IMR-90 (cell line): Measurements from ENCODE around the gene PAGE2. TPM values are rescaled to one million over a fixed set of nuclear protein-coding genes. Genes with fewer than 3 reads are reported as not detected.

ENCODE experiments used
- ATAC-seq: fragments of 200-7000 bp; cut with Tn5 transposase; 2 replicates; pipeline ENCODE4 v1.9.1; 2020; ENCODE audit warnings: low read depth, mild to moderate bottlenecking, moderate library complexity
- BruUV-seq: library from RNA; stranded (reverse); fragments of 400-500 nt; replicated peaks from 2 replicates; lab custom pipeline; 2021; lab: Mats Ljungman, UMichigan
- CTCF ChIA-PET: fragments of 300-600 bp; formaldehyde crosslinking; extraction: SDS; loops from one replicate; lab custom pipeline; 2021; ENCODE audit warnings: antibody characterized with exemption; lab: Yijun Ruan, JAX
- POLR2A ChIA-PET: fragments of 300-600 bp; sonication (Branson Sonifier 250); formaldehyde crosslinking; loops from one replicate; lab custom pipeline; 2022; ENCODE audit warnings: antibody characterized with exemption; ENCODE audit not compliant: unreplicated experiment; lab: Charles Lee
- DNase-seq: peaks from one replicate; pipeline ENCODE4 v3.0.0; 2013
- H2AFZ ChIP-seq: replicated peaks from 2 replicates; pipeline ENCODE3; 2013; ENCODE audit warnings: low read length, mild to moderate bottlenecking; ENCODE audit not compliant: poor library complexity
- H2AK5ac ChIP-seq: 2 replicates; pipeline ENCODE4 v1.6.1; 2013; ENCODE audit warnings: low read depth, low read length, inconsistent platforms
- H2AK9ac ChIP-seq: replicated peaks from 2 replicates; pipeline ENCODE3; 2013; ENCODE audit warnings: mild to moderate bottlenecking, low read depth, low read length, moderate library complexity; ENCODE audit not compliant: poor library complexity
- H2BK120ac ChIP-seq: 2 replicates; pipeline ENCODE4 v1.6.1; 2013; ENCODE audit warnings: low read depth, low read length, inconsistent platforms
- H2BK15ac ChIP-seq: 3 replicates; pipeline ENCODE4 v1.6.1; 2013; ENCODE audit warnings: low read depth, low read length, inconsistent platforms
- H2BK20ac ChIP-seq: 2 replicates; pipeline ENCODE4 v1.6.1; 2013; ENCODE audit warnings: low read depth, mild to moderate bottlenecking, inconsistent platforms, low read length, moderate library complexity
- H2BK5ac ChIP-seq: 2 replicates; pipeline ENCODE4 v1.6.1; 2013; ENCODE audit warnings: mild to moderate bottlenecking, low read depth, low read length, inconsistent platforms; ENCODE audit not compliant: poor library complexity, severe bottlenecking
- H3K14ac ChIP-seq: replicated peaks from 2 replicates; pipeline ENCODE4 v1.6.1; 2013; ENCODE audit warnings: low read depth, low read length, inconsistent platforms
- H3K18ac ChIP-seq: 2 replicates; pipeline ENCODE4 v1.6.1; 2013; ENCODE audit warnings: low read depth, low read length, control low read depth
- H3K23ac ChIP-seq: 2 replicates; pipeline ENCODE4 v1.6.1; 2013; ENCODE audit warnings: low read depth, low read length, inconsistent platforms
- H3K27ac ChIP-seq: 2 replicates; pipeline ENCODE4 v1.5.1; 2013; ENCODE audit warnings: mild to moderate bottlenecking, control low read depth, low read length; ENCODE audit not compliant: insufficient read depth
- H3K27me3 ChIP-seq: 2 replicates; pipeline ENCODE4 v1.6.1; 2013; ENCODE audit warnings: low read length; ENCODE audit not compliant: control insufficient read depth, insufficient read depth
- H3K36me3 ChIP-seq: 2 replicates; pipeline ENCODE4 v1.6.1; 2013; ENCODE audit warnings: low read length, mixed read lengths; ENCODE audit not compliant: control insufficient read depth, insufficient read depth
- H3K4ac ChIP-seq: 2 replicates; pipeline ENCODE4 v1.6.1; 2013; ENCODE audit warnings: low read depth, low read length, inconsistent platforms
- H3K4me1 ChIP-seq: 2 replicates; pipeline ENCODE4 v1.6.1; 2013; ENCODE audit warnings: low read length, mixed read lengths; ENCODE audit not compliant: control insufficient read depth, insufficient read depth
- H3K4me2 ChIP-seq: 2 replicates; pipeline ENCODE4 v1.6.1; 2013; ENCODE audit warnings: low read depth, mild to moderate bottlenecking, control low read depth, low read length, moderate library complexity
- H3K4me3 ChIP-seq: 2 replicates; pipeline ENCODE4 v1.5.1; 2013; ENCODE audit warnings: low read depth, mild to moderate bottlenecking, control low read depth, low read length, moderate library complexity; ENCODE audit not compliant: insufficient read depth
- H3K56ac ChIP-seq: 2 replicates; pipeline ENCODE4 v1.6.1; 2013; ENCODE audit warnings: low read length, inconsistent platforms; ENCODE audit not compliant: insufficient read depth; ENCODE audit errors: extremely low read depth
- H3K79me1 ChIP-seq, 2 experiments: 2 replicates each; pipeline ENCODE4 v1.6.1; 2013; ENCODE audit warnings: low read length in 2 of 2, inconsistent platforms in 1 of 2, low read depth in 1 of 2
- H3K9ac ChIP-seq: 2 replicates; pipeline ENCODE4 v1.6.1; 2013; ENCODE audit warnings: low read depth, low read length, control low read depth
- H3K9me1 ChIP-seq: 2 replicates; pipeline ENCODE4 v1.6.1; 2013; ENCODE audit warnings: low read length, inconsistent platforms; ENCODE audit not compliant: insufficient read depth
- H3K9me3 ChIP-seq: 2 replicates; pipeline ENCODE4 v1.6.1; 2013; ENCODE audit warnings: low read length; ENCODE audit not compliant: control insufficient read depth, insufficient read depth
- H4K20me1 ChIP-seq: 2 replicates; pipeline ENCODE4 v1.6.1; 2013; ENCODE audit warnings: low read length, inconsistent platforms; ENCODE audit not compliant: insufficient read depth
- H4K5ac ChIP-seq: 2 replicates; pipeline ENCODE4 v1.6.1; 2013; ENCODE audit warnings: mild to moderate bottlenecking, low read depth, low read length, control low read depth
- H4K8ac ChIP-seq, 2 experiments: 2 replicates each; pipeline ENCODE4 v1.6.1; 2013; ENCODE audit warnings: low read depth in 2 of 2, low read length in 2 of 2, control low read depth in 1 of 2, inconsistent platforms in 1 of 2
- H4K91ac ChIP-seq: 2 replicates; pipeline ENCODE4 v1.6.1; 2013; ENCODE audit warnings: low read depth, low read length, inconsistent platforms; ENCODE audit not compliant: insufficient read depth
- CEBPB ChIP-seq: IDR thresholded peaks from 2 replicates; pipeline ENCODE4 v1.6.1; 2012; ENCODE audit warnings: low read depth, low read length, improper control_type of control experiment
- CHD1 ChIP-seq: IDR thresholded peaks from 2 replicates; pipeline ENCODE4 v1.6.1; 2012; ENCODE audit warnings: low read depth, low read length, improper control_type of control experiment
- ELK1 ChIP-seq: fragments of 150-350 bp; IDR thresholded peaks from 2 replicates; pipeline ENCODE4 v1.6.1; 2016; ENCODE audit warnings: low read depth, mild to moderate bottlenecking, low read length, moderate library complexity, borderline replicate concordance
- FOS ChIP-seq: fragments of 150-350 bp; IDR thresholded peaks from 2 replicates; pipeline ENCODE4 v1.6.1; 2016; ENCODE audit warnings: low read depth, low read length
- MAFK ChIP-seq: IDR thresholded peaks from 2 replicates; pipeline ENCODE4 v1.6.1; 2012; ENCODE audit warnings: low read depth, low read length, improper control_type of control experiment
- MAZ ChIP-seq: IDR thresholded peaks from 2 replicates; pipeline ENCODE4 v1.6.1; 2012; ENCODE audit warnings: low read depth, mild to moderate bottlenecking, low read length, improper control_type of control experiment, moderate library complexity, borderline replicate concordance
- MXI1 ChIP-seq: IDR thresholded peaks from 2 replicates; pipeline ENCODE4 v1.6.1; 2012; ENCODE audit warnings: low read depth, mild to moderate bottlenecking, low read length, moderate library complexity, borderline replicate concordance
- NFE2L2 ChIP-seq: fragments of 150-350 bp; IDR thresholded peaks from 2 replicates; pipeline ENCODE4 v1.6.1; 2016; ENCODE audit warnings: low read depth, mild to moderate bottlenecking, low read length
- RCOR1 ChIP-seq: IDR thresholded peaks from 2 replicates; pipeline ENCODE4 v1.6.1; 2012; ENCODE audit warnings: mild to moderate bottlenecking, low read length, improper control_type of control experiment; ENCODE audit not compliant: insufficient replicate concordance
- RFX5 ChIP-seq: IDR thresholded peaks from 2 replicates; pipeline ENCODE4 v1.8.0; 2012; ENCODE audit warnings: low read depth, mild to moderate bottlenecking, low read length, moderate library complexity
- SMC3 ChIP-seq: fragments of 150-350 bp; IDR thresholded peaks from 2 replicates; pipeline ENCODE4 v1.6.1; 2016; ENCODE audit warnings: low read depth, mild to moderate bottlenecking, antibody characterized with exemption, low read length, moderate library complexity
- dilution Hi-C: fragments of 300-500 bp; cut with HindIII; formaldehyde crosslinking; loops from one replicate; pipeline ENCODE4 v1.14.3; 2018; ENCODE audit warnings: low sequenced_read_pairs; ENCODE audit not compliant: unreplicated experiment
- in situ Hi-C: fragments of 300-500 bp; cut with MboI; formaldehyde crosslinking; loops from 3 replicates; pipeline ENCODE4 v1.14.3; 2019; ENCODE audit warnings: low sequenced_read_pairs, inconsistent platforms, mixed read lengths
- intact Hi-C: fragments of 100-400 bp; cut with micrococcal nuclease; formaldehyde crosslinking; loops from 2 replicates; pipeline ENCODE4 v1.10.0; 2022
- polyA plus RNA-seq, 3 experiments: library from polyadenylated mRNA; depleted of rRNA; stranded (reverse); fragments of >200 nt; gene quantifications; 2 replicates each; pipeline ENCODE4 v1.2.3, GENCODE V29; 2012; ENCODE audit warnings: low replicate concordance in 1 of 3
- total RNA-seq: library from RNA; depleted of rRNA; stranded (reverse); fragments of >200 nt; gene quantifications from 2 replicates; pipeline ENCODE4 v1.2.3, GENCODE V29; 2012

Gene PAGE2
- total and polyA plus RNA-seq, 2 of the 4 experiments (the other 2 are of a cell fraction) = not detected

GRCh38 chrX:55107262-55107661, 18.4 kb downstream of the PAGE2 start:
- 0 out of 2 replicates have a peak, but pooled peaks cover 2% of the 10 kb centered on the region for H3K27me3 ChIP-seq
- in situ Hi-C loops = no loop called here
- H2AFZ ChIP-seq = no peak overlapping the region
- H3K27ac ChIP-seq = no peak overlapping the region
- no peaks in the 10 kb centered on the region for H4K20me1 ChIP-seq
- no peak overlapping the region for H2BK120ac ChIP-seq
- dilution Hi-C loops = no loop called here
- BruUV-seq = no TSS peak
- H3K4me3 ChIP-seq = no peak overlapping the region
- H3K14ac ChIP-seq = no peak overlapping the region
- no peak overlapping the region for H3K23ac ChIP-seq
- TF ChIP-seq FOS (no peak), CEBPB (no peak), RCOR1 (no peak), MXI1 (no peak), MAFK (no peak), CHD1 (no peak), SMC3 (no peak), ELK1 (no peak), RFX5 (no peak), NFE2L2 (no peak), MAZ (no peak)
- H3K18ac ChIP-seq = no peak overlapping the region
- H4K91ac ChIP-seq = no peak overlapping the region
- no peak overlapping the region for H3K56ac ChIP-seq
- H4K5ac ChIP-seq = no peak overlapping the region
- ChIA-PET CTCF (no interaction called here), POLR2A (no interaction called here)
- H3K9me3 ChIP-seq = no peaks in the 10 kb centered on the region
- no peak overlapping the region for H2AK9ac ChIP-seq
- no peak overlapping the region for H3K9ac ChIP-seq
- no peak for DNase-seq
- intact Hi-C loops = no loop called here
- ATAC-seq = no peak
- H2AK5ac ChIP-seq = no peak overlapping the region
- no peak overlapping the region for H2BK15ac ChIP-seq
- H3K4ac ChIP-seq = no peak overlapping the region
- no peak overlapping the region for H3K4me2 ChIP-seq
- no peaks in the 10 kb centered on the region for H3K9me1 ChIP-seq
- no peak overlapping the region for H2BK5ac ChIP-seq
- no peaks in the 10 kb centered on the region for H3K4me1 ChIP-seq
- H3K36me3 ChIP-seq = no peaks in the 10 kb centered on the region
- H4K8ac ChIP-seq = no peak overlapping the region
- H3K79me1 ChIP-seq = no peaks in the 10 kb centered on the region
- H2BK20ac ChIP-seq = no peak overlapping the region
